Nephron (organoid): ENCODE data around the gene FNDC3B.

Source experiments
- H3K27ac Mint-ChIP-seq, 3 experiments: 2 replicates each; pipeline ENCODE4 v1.8.0; 2020; ENCODE audit warnings: mixed read lengths in 3 of 3, mild to moderate bottlenecking in 2 of 3, moderate library complexity in 1 of 3
- H3K27me3 Mint-ChIP-seq: 2 replicates; pipeline ENCODE4 v1.8.0; 2021; ENCODE audit warnings: low read depth, mild to moderate bottlenecking, moderate library complexity, mixed read lengths
- H3K36me3 Mint-ChIP-seq: 2 replicates; pipeline ENCODE4 v1.8.0; 2020; ENCODE audit warnings: low read depth, mixed read lengths
- H3K4me1 Mint-ChIP-seq: 2 replicates; pipeline ENCODE4 v1.8.0; 2020; ENCODE audit warnings: mixed read lengths
- H3K4me3 Mint-ChIP-seq, 3 experiments: 2 replicates each; pipeline ENCODE4 v1.8.0; 2020; ENCODE audit warnings: mild to moderate bottlenecking in 3 of 3, mixed read lengths in 3 of 3, moderate library complexity in 2 of 3
- H3K9me3 Mint-ChIP-seq: 2 replicates; pipeline ENCODE4 v1.8.0; 2020; ENCODE audit warnings: mixed read lengths
- TF ChIP-seq, protein P1 (sequence below), 3 experiments: fragments of 200-600 bp; sonication (generic); IDR thresholded peaks; one replicate each; pipeline ENCODE4 v1.5.0; 2021; ENCODE audit warnings: antibody characterized with exemption in 3 of 3; ENCODE audit not compliant: unreplicated experiment in 3 of 3

Gene FNDC3B

DNA sequence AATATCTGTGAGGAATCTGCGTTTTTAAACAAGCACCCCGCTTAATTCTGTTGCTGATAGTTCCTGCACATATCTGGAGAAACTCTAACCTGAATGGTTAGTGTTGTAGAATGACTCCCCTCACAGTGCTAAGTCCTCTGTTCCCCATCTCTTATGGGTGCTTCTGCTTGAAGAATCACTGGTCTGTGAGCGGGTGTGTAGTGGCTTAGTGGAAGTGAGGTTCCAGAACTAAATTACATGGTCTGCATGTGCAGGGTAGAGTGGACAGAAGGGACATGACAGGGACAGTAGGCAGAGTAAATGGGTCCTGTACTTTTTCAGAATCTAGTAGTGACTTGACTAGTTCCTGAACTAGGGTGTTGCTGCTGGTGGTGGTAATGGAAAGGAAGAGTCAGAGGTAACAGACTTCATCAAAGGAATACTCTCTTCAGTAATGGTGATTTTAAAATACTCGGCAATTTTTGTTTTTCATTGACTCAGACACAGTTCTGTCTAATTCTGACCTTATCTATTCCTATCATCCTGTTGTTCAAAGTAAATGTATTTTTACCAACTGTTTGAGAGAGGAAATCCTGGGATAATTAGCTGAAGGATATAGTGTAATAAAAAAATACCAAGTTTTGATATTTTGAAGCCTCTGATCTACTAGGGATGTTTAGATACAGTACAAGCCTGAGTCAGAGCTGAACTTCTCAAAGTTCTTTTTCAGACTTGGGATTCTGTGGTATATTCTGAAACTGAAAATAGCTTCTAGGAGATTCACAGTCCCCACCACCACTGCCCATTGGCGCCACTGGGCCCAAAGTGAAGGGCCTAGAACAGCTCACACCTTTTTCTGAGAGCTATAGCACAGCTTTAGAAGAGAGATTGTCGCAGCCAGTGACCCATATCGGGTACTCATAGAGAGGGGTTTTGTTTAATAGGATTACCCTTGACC, 55.5 kb downstream of the FNDC3B start:
- Mint-ChIP-seq H3K9me3 (no peaks in the 10 kb centered on the region), H3K4me1 (peaks cover 50% of the 10 kb centered on the region), H3K4me3 (no peak overlapping the region), H3K27ac (peak overlapping the region in 1 of 3 experiments; percentile 8), H3K36me3 (peaks cover 16% of the 10 kb centered on the region), H3K27me3 (no peaks in the 10 kb centered on the region)
- TF ChIP-seq, protein P1, sequence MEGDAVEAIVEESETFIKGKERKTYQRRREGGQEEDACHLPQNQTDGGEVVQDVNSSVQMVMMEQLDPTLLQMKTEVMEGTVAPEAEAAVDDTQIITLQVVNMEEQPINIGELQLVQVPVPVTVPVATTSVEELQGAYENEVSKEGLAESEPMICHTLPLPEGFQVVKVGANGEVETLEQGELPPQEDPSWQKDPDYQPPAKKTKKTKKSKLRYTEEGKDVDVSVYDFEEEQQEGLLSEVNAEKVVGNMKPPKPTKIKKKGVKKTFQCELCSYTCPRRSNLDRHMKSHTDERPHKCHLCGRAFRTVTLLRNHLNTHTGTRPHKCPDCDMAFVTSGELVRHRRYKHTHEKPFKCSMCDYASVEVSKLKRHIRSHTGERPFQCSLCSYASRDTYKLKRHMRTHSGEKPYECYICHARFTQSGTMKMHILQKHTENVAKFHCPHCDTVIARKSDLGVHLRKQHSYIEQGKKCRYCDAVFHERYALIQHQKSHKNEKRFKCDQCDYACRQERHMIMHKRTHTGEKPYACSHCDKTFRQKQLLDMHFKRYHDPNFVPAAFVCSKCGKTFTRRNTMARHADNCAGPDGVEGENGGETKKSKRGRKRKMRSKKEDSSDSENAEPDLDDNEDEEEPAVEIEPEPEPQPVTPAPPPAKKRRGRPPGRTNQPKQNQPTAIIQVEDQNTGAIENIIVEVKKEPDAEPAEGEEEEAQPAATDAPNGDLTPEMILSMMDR (IDR thresholded peaks at IDR 0.05; ENCODE audit: unreplicated experiment in 3 of 3), result no peak

- H3K36me3 Mint-ChIP-seq, result peaks cover 11% of the 10 kb centered on the region
- H3K4me1 Mint-ChIP-seq, result peaks cover 62% of the 10 kb centered on the region
- no peaks in the 10 kb centered on the region for H3K27me3 Mint-ChIP-seq
These were observed 57.6 kb downstream of the FNDC3B start for GRCh38 chr3:172096881-172097420.

GRCh38 chr3:172097585-172097984, 58.2 kb downstream of the FNDC3B start:
- TF ChIP-seq, protein P1 (IDR thresholded peaks at IDR 0.05; ENCODE audit: unreplicated experiment in 3 of 3), result no peak
- Mint-ChIP-seq H3K27me3 (no peaks in the 10 kb centered on the region), H3K27ac (no peak overlapping the region), H3K4me3 (no peak overlapping the region), H3K4me1 (peaks cover 66% of the 10 kb centered on the region), H3K36me3 (peaks cover 5% of the 10 kb centered on the region), H3K9me3 (no peaks in the 10 kb centered on the region)

More at GRCh38 chr3:172096881-172097420, 57.6 kb downstream of the FNDC3B start:
- Mint-ChIP-seq H3K27ac (peak overlapping the region; percentile 12 to 66 (median 26)), H3K9me3 (no peaks in the 10 kb centered on the region), H3K4me3 (no peak overlapping the region)
- TF ChIP-seq, protein P1 (IDR thresholded peaks at IDR 0.05; ENCODE audit: unreplicated experiment in 3 of 3), result no peak

DNA sequence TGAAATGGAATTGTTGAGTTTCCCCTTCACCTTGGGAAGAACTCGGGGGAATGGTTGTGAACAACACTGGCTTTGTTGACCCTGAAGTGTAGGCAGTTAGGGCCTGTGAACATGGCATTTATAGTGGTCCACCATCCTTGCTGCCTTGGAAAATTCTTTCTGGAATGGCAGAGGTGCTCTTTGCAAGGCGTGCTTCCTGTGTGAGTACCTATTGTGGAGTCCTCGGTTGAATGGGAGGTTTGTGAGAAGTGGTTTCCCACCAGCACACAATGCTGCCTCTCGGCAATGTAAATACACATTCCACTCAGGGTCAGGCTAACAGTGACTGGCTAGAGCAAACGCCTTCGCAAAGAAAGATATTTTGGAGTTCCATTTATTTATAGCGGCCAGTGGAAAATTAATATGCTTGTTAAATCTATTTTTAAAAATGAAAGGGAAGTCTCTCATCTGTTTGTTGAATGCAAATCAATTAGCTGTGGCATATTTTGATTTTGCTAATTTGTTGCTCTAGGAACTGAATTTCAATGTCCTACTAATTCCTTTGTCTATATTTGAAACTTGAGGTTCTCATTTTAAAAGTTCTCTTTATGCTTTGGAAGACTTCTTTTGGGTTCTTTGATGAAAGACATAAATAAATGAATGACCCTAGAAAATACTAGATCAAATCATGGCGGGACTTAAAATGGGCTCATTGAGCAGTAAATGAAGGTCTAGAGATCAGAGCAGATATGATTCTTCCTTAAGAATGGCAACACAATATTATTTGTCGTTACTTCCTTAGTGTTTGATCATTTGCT, 59.5 kb downstream of the FNDC3B start:
- Mint-ChIP-seq H3K36me3 (peaks cover 3% of the 10 kb centered on the region), H3K4me3 (peak overlapping the region in 2 of 3 experiments; percentile 10 to 30), H3K27me3 (no peaks in the 10 kb centered on the region), H3K9me3 (no peaks in the 10 kb centered on the region), H3K27ac (peak overlapping the region; percentile 10 to 75 (median 58)), H3K4me1 (peaks cover 78% of the 10 kb centered on the region)
- TF ChIP-seq, protein P1 (IDR thresholded peaks at IDR 0.05; ENCODE audit: unreplicated experiment in 3 of 3), result no peak

DNA sequence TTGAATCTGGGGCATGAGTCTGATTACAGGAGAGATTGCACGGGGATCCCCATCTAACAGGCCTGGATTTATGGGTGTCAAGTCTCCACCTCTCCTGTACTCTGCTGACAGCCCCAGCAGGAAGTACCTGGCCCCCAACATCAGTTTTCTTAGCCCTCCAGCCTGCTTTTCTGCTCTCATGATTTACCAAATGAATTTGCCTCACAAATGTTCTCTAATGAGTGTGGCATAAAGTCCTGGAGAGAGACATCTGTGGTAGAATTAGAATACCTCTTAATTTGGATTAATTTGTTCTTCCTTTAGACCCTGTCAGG, 60.1 kb downstream of the FNDC3B start:
- no peaks in the 10 kb centered on the region for H3K9me3 Mint-ChIP-seq
- TF ChIP-seq, protein P1 (IDR thresholded peaks at IDR 0.05; ENCODE audit: unreplicated experiment in 3 of 3), result no peak
- peaks cover 3% of the 10 kb centered on the region for H3K36me3 Mint-ChIP-seq
- no peaks in the 10 kb centered on the region for H3K27me3 Mint-ChIP-seq
- H3K4me3 Mint-ChIP-seq, result peak overlapping the region in 1 of 3 experiments; percentile 10
- H3K27ac Mint-ChIP-seq, result peak overlapping the region; percentile 10 to 45 (median 27)
- H3K4me1 Mint-ChIP-seq, result peaks cover 81% of the 10 kb centered on the region
